HCT116 (cell line): Measurements from ENCODE around the gene GMDS. TPM values are rescaled to one million over a fixed set of nuclear protein-coding genes. Genes with fewer than 3 reads are reported as not detected.

Source experiments
- ATAC-seq: fragments of 200-7000 bp; cut with Tn5 transposase; 2 replicates; pipeline ENCODE4 v1.9.1; 2020; ENCODE audit warnings: mild to moderate bottlenecking, moderate library complexity
- BruUV-seq: library from RNA; stranded (reverse); fragments of 400-500 nt; replicated peaks from 2 replicates; lab custom pipeline; 2021; lab: Mats Ljungman, UMichigan
- CTCF ChIA-PET: fragments of 300-600 bp; sonication (Branson Sonifier 250); formaldehyde crosslinking; loops from one replicate; lab custom pipeline; 2021; ENCODE audit warnings: antibody characterized with exemption; lab: Charles Lee
- POLR2A ChIA-PET: fragments of 300-600, 350-600 bp; sonication (Branson Sonifier 250); formaldehyde crosslinking; loops from one replicate; lab custom pipeline; 2021; ENCODE audit warnings: antibody characterized with exemption; lab: Charles Lee
- RAD21 ChIA-PET, 2 experiments: fragments of 300-600 bp; sonication (Branson Sonifier 250); formaldehyde crosslinking; loops; one replicate each; lab custom pipeline; 2023; ENCODE audit warnings: low total read pairs in 2 of 2; ENCODE audit not compliant: uncharacterized antibody in 2 of 2, unreplicated experiment in 2 of 2, low non-redundant PET in 1 of 2; lab: Charles Lee
- DNase-seq: peaks from one replicate; pipeline ENCODE4 v3.0.0-alpha.2; 2010; ENCODE audit warnings: low read depth, low spot score
- H2AFZ ChIP-seq: fragments of 200-600 bp; shearing (Covaris generic), sonication (generic); 2 replicates; pipeline ENCODE4 v1.6.1; 2017; ENCODE audit warnings: low read depth, mixed run types, mixed read lengths, antibody characterized with exemption, low read length; ENCODE audit not compliant: poor library complexity, severe bottlenecking
- H3K27ac ChIP-seq: 2 replicates; pipeline ENCODE4 v1.5.1; 2012; ENCODE audit warnings: low read depth, low read length
- H3K27me3 ChIP-seq: fragments of 200-600 bp; sonication (generic); 2 replicates; pipeline ENCODE4 v1.6.1; 2016; ENCODE audit warnings: mixed run types, low read length, mixed read lengths; ENCODE audit not compliant: insufficient read depth
- H3K36me3 ChIP-seq, 2 experiments: fragments of 200-500 bp in 1 of 2; fragments of 200-600 bp in 1 of 2; sonication (Bioruptor generic) in 1 of 2; sonication (generic) in 1 of 2; 2 replicates each; pipeline versions ENCODE4 v1.5.1 to v1.6.1; 2014 to 2016; ENCODE audit warnings: low read length in 2 of 2, inconsistent platforms in 1 of 2, mixed read lengths in 1 of 2, mixed run types in 1 of 2; ENCODE audit not compliant: insufficient read depth in 2 of 2, control insufficient read depth in 1 of 2
- H3K4me1 ChIP-seq, 2 experiments: fragments of 200-600 bp in 1 of 2; sonication (generic) in 1 of 2; 2 replicates each; pipeline versions ENCODE4 v1.5.1 to v1.6.1; 2012 to 2017; ENCODE audit warnings: low read length in 2 of 2, inconsistent platforms in 1 of 2, mild to moderate bottlenecking in 1 of 2, mixed read lengths in 1 of 2, mixed run types in 1 of 2, moderate library complexity in 1 of 2; ENCODE audit not compliant: insufficient read depth in 2 of 2, control insufficient read depth in 1 of 2
- H3K4me2 ChIP-seq: fragments of 200-600 bp; sonication (generic); 2 replicates; pipeline ENCODE4 v1.6.1; 2017; ENCODE audit warnings: mixed run types, low read length, mixed read lengths
- H3K4me3 ChIP-seq, 2 experiments: fragments of 200-600 bp in 1 of 2; sonication (generic) in 1 of 2; replicated peaks in 1 of 2; 2 replicates each; pipeline ENCODE4 v1.5.1; 2011 to 2016; ENCODE audit warnings: low read length in 2 of 2, control low read depth in 1 of 2, low read depth in 1 of 2, mild to moderate bottlenecking in 1 of 2, mixed read lengths in 1 of 2, mixed run types in 1 of 2
- H3K79me2 ChIP-seq: fragments of 200-600 bp; sonication (generic); 2 replicates; pipeline ENCODE4 v1.6.1; 2017; ENCODE audit warnings: mild to moderate bottlenecking, mixed run types, low read length, moderate library complexity, mixed read lengths; ENCODE audit not compliant: insufficient read depth
- H3K9ac ChIP-seq: fragments of 200-600 bp; sonication (generic); 2 replicates; pipeline ENCODE4 v1.6.1; 2016; ENCODE audit warnings: low read length, mixed read lengths
- H3K9me2 ChIP-seq: fragments of 200-600 bp; sonication (generic), shearing (Covaris generic); 2 replicates; pipeline ENCODE4 v1.6.1; 2017; ENCODE audit warnings: mixed run types, mild to moderate bottlenecking, moderate library complexity; ENCODE audit not compliant: insufficient read depth
- H3K9me3 ChIP-seq, 2 experiments: fragments of 200-500 bp in 1 of 2; fragments of 200-600 bp in 1 of 2; sonication (Bioruptor generic) in 1 of 2; sonication (generic) in 1 of 2; 2 replicates each; pipeline ENCODE4 v1.6.1; 2014 to 2017; ENCODE audit warnings: low read length in 2 of 2, mixed read lengths in 2 of 2, inconsistent platforms in 1 of 2, low read depth in 1 of 2, mild to moderate bottlenecking in 1 of 2, mixed run types in 1 of 2, moderate library complexity in 1 of 2; ENCODE audit not compliant: control insufficient read depth in 1 of 2, insufficient read depth in 1 of 2
- H4K20me1 ChIP-seq: fragments of 200-600 bp; sonication (generic), shearing (Covaris generic); 2 replicates; pipeline ENCODE4 v1.6.1; 2017; ENCODE audit warnings: mixed run types, mild to moderate bottlenecking, moderate library complexity; ENCODE audit not compliant: insufficient read depth
- CEBPB ChIP-seq: IDR thresholded peaks from 2 replicates; pipeline ENCODE4 v1.6.1; 2012; ENCODE audit warnings: low read depth
- FOSL1 ChIP-seq: IDR thresholded peaks from 2 replicates; pipeline ENCODE4 v1.6.1; 2012; ENCODE audit warnings: low read depth
- JUND ChIP-seq: IDR thresholded peaks from 2 replicates; pipeline ENCODE4 v1.6.1; 2012
- POLR2A ChIP-seq: IDR thresholded peaks from 2 replicates; pipeline ENCODE4 v1.7.0; 2011; ENCODE audit warnings: borderline replicate concordance; ENCODE audit not compliant: insufficient read depth, insufficient read length; ENCODE audit errors: extremely low read depth
- RAD21 ChIP-seq: IDR thresholded peaks from 2 replicates; pipeline ENCODE4 v1.6.1; 2012; ENCODE audit warnings: low read depth, mild to moderate bottlenecking
- SIN3A ChIP-seq: IDR thresholded peaks from 2 replicates; pipeline ENCODE4 v1.6.1; 2012; ENCODE audit warnings: low read depth
- SP1 ChIP-seq: IDR thresholded peaks from 2 replicates; pipeline ENCODE4 v1.6.1; 2012; ENCODE audit warnings: low read depth
- SRF ChIP-seq: IDR thresholded peaks from 2 replicates; pipeline ENCODE4 v1.6.1; 2012; ENCODE audit warnings: low read depth
- YY1 ChIP-seq: IDR thresholded peaks from 2 replicates; pipeline ENCODE4 v1.6.1; 2011; ENCODE audit warnings: low read length, low read depth, moderate library complexity, mild to moderate bottlenecking; ENCODE audit not compliant: insufficient replicate concordance; ENCODE audit errors: extremely low read depth
- ZNF274 ChIP-seq: fragments of 200-500 bp; sonication (Bioruptor generic); IDR thresholded peaks from 2 replicates; pipeline ENCODE4 v1.6.1; 2014; ENCODE audit warnings: mild to moderate bottlenecking, low read depth, low read length, inconsistent platforms
- intact Hi-C: fragments of 100-400 bp; cut with micrococcal nuclease; formaldehyde crosslinking; loops from 2 replicates; pipeline ENCODE4 v1.10.0; 2022
- total RNA-seq: library from RNA; stranded (reverse); gene quantifications from one replicate; pipeline ENCODE4 v1.2.1, GENCODE V29; 2021; ENCODE audit not compliant: unreplicated experiment
- TF ChIP-seq, protein P1 (sequence below): IDR thresholded peaks from 2 replicates; pipeline ENCODE4 v1.6.1; 2012
- TF ChIP-seq, protein P2 (sequence below): IDR thresholded peaks from 2 replicates; pipeline ENCODE4 v1.6.1; 2011; ENCODE audit warnings: mild to moderate bottlenecking, low read length, moderate library complexity; ENCODE audit not compliant: insufficient replicate concordance; ENCODE audit errors: extremely low read depth

Gene GMDS
- total RNA-seq, 1 experiment from 2014 or later: 34.4 TPM

- ATAC-seq (no peak), DNase-seq (no peak)
- no peak overlapping the region for H3K4me3 ChIP-seq
- RAD21 ChIA-PET: no interaction called here
- no peak overlapping the region for H2AFZ ChIP-seq
- POLR2A ChIA-PET: no interaction called here
- no peak overlapping the region for H3K4me2 ChIP-seq
- no peak overlapping the region for H3K27ac ChIP-seq
- no TSS peak for BruUV-seq
- H3K36me3 ChIP-seq: no peaks in the 10 kb centered on the region
- no peaks in the 10 kb centered on the region for H3K27me3 ChIP-seq
- H3K9ac ChIP-seq: no peak overlapping the region
- no peaks in the 10 kb centered on the region for H3K9me2 ChIP-seq
- CTCF ChIA-PET: no interaction called here
- TF ChIP-seq POLR2A: no peak
- no peak for TF ChIP-seq YY1
- TF ChIP-seq SP1: no peak
- TF ChIP-seq ZNF274: no peak
- no peak for TF ChIP-seq CEBPB
- TF ChIP-seq SRF: no peak
- no peak for TF ChIP-seq SIN3A
- no peak for TF ChIP-seq RAD21
- no peaks in the 10 kb centered on the region for H3K4me1 ChIP-seq
- intact Hi-C loops: no loop called here
- no peaks in the 10 kb centered on the region for H3K9me3 ChIP-seq
- H3K79me2 ChIP-seq: no peaks in the 10 kb centered on the region
- no peaks in the 10 kb centered on the region for H4K20me1 ChIP-seq
Measured at GRCh38 chr6:1984346-1984994, 260.9 kb downstream of the GMDS start.

GRCh38 chr6:1983850-1984249, 261.6 kb downstream of the GMDS start:
- no peak for DNase-seq
- Histone ChIP-seq H2AFZ (no peak overlapping the region), H3K36me3 (no peaks in the 10 kb centered on the region), H3K4me2 (no peak overlapping the region), H3K79me2 (no peaks in the 10 kb centered on the region), H3K4me3 (no peak overlapping the region), H3K4me1 (no peaks in the 10 kb centered on the region), H4K20me1 (no peaks in the 10 kb centered on the region), H3K9me3 (no peaks in the 10 kb centered on the region), H3K27ac (no peak overlapping the region), H3K9ac (no peak overlapping the region), H3K9me2 (no peaks in the 10 kb centered on the region), H3K27me3 (no peaks in the 10 kb centered on the region)
- no TSS peak for BruUV-seq
- POLR2A ChIA-PET: no interaction called here
- RAD21 ChIA-PET: no interaction called here
- TF ChIP-seq YY1 (no peak), ZNF274 (no peak), FOSL1 (no peak), CEBPB (no peak), JUND (no peak)
- TF ChIP-seq, protein P1, sequence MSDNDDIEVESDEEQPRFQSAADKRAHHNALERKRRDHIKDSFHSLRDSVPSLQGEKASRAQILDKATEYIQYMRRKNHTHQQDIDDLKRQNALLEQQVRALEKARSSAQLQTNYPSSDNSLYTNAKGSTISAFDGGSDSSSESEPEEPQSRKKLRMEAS: no peak
- TF ChIP-seq, protein P2, sequence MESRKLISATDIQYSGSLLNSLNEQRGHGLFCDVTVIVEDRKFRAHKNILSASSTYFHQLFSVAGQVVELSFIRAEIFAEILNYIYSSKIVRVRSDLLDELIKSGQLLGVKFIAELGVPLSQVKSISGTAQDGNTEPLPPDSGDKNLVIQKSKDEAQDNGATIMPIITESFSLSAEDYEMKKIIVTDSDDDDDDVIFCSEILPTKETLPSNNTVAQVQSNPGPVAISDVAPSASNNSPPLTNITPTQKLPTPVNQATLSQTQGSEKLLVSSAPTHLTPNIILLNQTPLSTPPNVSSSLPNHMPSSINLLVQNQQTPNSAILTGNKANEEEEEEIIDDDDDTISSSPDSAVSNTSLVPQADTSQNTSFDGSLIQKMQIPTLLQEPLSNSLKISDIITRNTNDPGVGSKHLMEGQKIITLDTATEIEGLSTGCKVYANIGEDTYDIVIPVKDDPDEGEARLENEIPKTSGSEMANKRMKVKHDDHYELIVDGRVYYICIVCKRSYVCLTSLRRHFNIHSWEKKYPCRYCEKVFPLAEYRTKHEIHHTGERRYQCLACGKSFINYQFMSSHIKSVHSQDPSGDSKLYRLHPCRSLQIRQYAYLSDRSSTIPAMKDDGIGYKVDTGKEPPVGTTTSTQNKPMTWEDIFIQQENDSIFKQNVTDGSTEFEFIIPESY: no peak
- CTCF ChIA-PET: no interaction called here
- intact Hi-C loops: no loop called here
- ATAC-seq: no peak
